A673 (cell line): ENCODE measurements around the gene CCM2L. TPM values are rescaled to one million over a fixed set of nuclear protein-coding genes. Genes with fewer than 3 reads are reported as not detected.

ENCODE experiments used
- BruUV-seq: library from RNA; stranded (reverse); fragments of 400-500 nt; replicated peaks from 2 replicates; lab custom pipeline; 2021; lab: Mats Ljungman, UMichigan
- CTCF ChIA-PET: fragments of 300-600 bp; sonication (Branson Sonifier 250); formaldehyde crosslinking; loops from one replicate; lab custom pipeline; 2022; ENCODE audit warnings: antibody characterized with exemption; lab: Charles Lee
- POLR2A ChIA-PET: fragments of 300-600 bp; sonication (Branson Sonifier 250); formaldehyde crosslinking; loops from one replicate; lab custom pipeline; 2022; ENCODE audit warnings: antibody characterized with exemption; ENCODE audit not compliant: low non-redundant PET; lab: Charles Lee
- DNase-seq: peaks from one replicate; pipeline ENCODE4 v3.0.0-alpha.2; 2015; ENCODE audit warnings: low spot score
- H3K27ac ChIP-seq: fragments of 200-600 bp; sonication (generic); 2 replicates; pipeline ENCODE4 v1.5.1; 2016; ENCODE audit warnings: mixed run types, low read depth, mild to moderate bottlenecking, mixed read lengths, antibody characterized with exemption, low read length; ENCODE audit not compliant: poor library complexity, severe bottlenecking
- H3K27me3 ChIP-seq: fragments of 200-600 bp; sonication (generic); replicated peaks from 2 replicates; pipeline ENCODE4 v1.6.1; 2017; ENCODE audit warnings: mixed run types, low read depth, mild to moderate bottlenecking, mixed read lengths, antibody characterized with exemption, low read length; ENCODE audit not compliant: insufficient read depth, poor library complexity
- H3K36me3 ChIP-seq: fragments of 200-600 bp; sonication (generic); 2 replicates; pipeline ENCODE4 v1.6.1; 2016; ENCODE audit warnings: mixed run types, mild to moderate bottlenecking, mixed read lengths, antibody characterized with exemption, low read length; ENCODE audit not compliant: insufficient read depth, poor library complexity, severe bottlenecking
- H3K4me1 ChIP-seq: fragments of 200-600 bp; sonication (generic); 2 replicates; pipeline ENCODE4 v1.6.1; 2017; ENCODE audit warnings: mixed run types, mild to moderate bottlenecking, mixed read lengths, antibody characterized with exemption, low read length; ENCODE audit not compliant: insufficient read depth, poor library complexity, severe bottlenecking
- H3K4me3 ChIP-seq: fragments of 200-600 bp; sonication (generic); 2 replicates; pipeline ENCODE4 v1.5.1; 2016; ENCODE audit warnings: low read depth, mixed run types, mild to moderate bottlenecking, mixed read lengths, low read length; ENCODE audit not compliant: poor library complexity, severe bottlenecking
- H3K9me3 ChIP-seq: fragments of 200-600 bp; sonication (generic); 2 replicates; pipeline ENCODE4 v1.6.1; 2016; ENCODE audit warnings: mixed run types, low read depth, mild to moderate bottlenecking, mixed read lengths, antibody characterized with exemption, low read length; ENCODE audit not compliant: poor library complexity, severe bottlenecking
- EZH2 ChIP-seq: fragments of 200-600 bp; sonication (generic); IDR thresholded peaks from 2 replicates; pipeline ENCODE4 v1.6.1; 2017; ENCODE audit warnings: borderline replicate concordance, low read depth, mild to moderate bottlenecking, mixed read lengths, antibody characterized with exemption, low read length; ENCODE audit not compliant: poor library complexity, severe bottlenecking
- intact Hi-C: fragments of 100-400 bp; cut with micrococcal nuclease; formaldehyde crosslinking; loops from one replicate; pipeline ENCODE4 v1.10.0; 2022; ENCODE audit not compliant: unreplicated experiment
- total RNA-seq: library from RNA; stranded (reverse); gene quantifications from 2 replicates; pipeline ENCODE4 v1.2.3, GENCODE V29; 2021
- TF ChIP-seq, protein P1 (sequence below): fragments of 300-800, 200-600 bp; sonication (generic); conservative IDR thresholded peaks from 2 replicates; pipeline ENCODE4 v1.5.1; 2017; ENCODE audit warnings: low read depth, mild to moderate bottlenecking, antibody characterized with exemption, low read length, moderate library complexity, mixed read lengths

CCM2L gene
- total RNA-seq, 1 experiment from 2014 or later: not detected

DNA sequence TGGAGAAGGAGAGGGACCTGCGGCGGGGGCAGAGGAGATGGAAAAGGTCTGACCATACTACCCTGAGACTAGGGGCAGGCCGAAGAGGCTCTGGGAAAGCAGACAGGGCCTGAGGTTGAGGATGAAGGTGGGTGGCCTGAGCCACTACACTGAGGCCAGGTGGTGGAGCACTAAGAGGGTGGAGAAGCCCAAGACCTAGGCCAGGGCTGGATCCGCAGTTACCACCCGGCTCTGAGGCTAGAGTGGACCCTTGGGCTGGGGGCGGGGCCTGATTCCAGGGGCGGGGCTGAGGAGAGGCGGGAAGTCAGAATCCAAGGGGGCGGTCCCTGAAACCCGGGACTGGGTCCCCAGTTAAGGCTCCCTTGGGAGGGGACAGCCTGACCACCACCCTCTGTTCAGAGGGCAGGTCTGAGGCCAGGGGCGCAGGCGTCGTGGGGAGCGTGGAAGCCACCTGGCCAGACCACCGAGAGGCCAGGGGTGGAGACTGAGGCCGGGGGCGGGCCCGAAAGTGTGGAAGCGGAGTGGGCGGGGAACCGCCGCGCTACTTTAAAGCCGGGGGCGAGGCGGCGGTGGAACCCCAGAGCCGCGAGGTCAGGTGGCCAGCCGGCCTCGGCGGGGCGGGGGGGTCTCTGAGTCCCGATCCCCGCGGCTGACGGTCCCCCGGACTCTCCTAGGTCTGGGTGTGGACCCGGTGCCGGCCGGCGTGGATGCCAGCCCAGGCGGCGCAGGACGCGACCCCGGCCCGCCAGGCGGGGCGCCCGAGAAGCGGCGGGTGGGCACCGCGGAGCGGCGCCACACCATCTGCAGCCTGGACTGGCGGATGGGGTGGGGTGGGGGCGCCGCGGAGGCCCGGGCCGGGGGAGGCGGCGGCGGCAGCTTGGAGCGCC is 8.3 kb downstream of the CCM2L start:
- DNase-seq: peak; percentile 49
- no peaks in the 10 kb centered on the region for H3K9me3 ChIP-seq

DNA sequence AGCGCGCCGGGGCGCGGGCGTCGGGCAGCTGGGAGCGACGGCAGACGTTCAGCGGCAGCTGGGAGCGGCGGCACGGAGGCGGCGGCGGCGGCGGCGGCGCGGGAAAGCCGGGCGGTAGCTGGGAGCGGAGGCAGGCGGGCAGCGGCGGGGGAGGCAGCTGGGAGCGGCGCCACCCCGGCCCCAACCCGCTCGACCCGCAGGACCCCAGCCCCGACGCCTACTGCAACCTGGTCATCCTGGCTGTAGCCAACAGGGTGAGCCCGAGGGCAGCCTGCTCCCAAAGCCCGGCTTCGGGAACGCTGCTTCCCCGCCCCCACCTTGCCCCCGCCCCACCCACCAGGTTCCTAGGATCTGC is 8.9 kb downstream of the CCM2L start:
- intact Hi-C loops: loop anchor here (5.0 kb wide), 1 partner anchor 57 kb away; no protein-coding TSS in a partner anchor
- DNase-seq: no peak
- Histone ChIP-seq H3K4me3 (peak overlapping the region; percentile 49), H3K4me1 (peaks cover 5% of the 10 kb centered on the region), H3K36me3 (no peaks in the 10 kb centered on the region), H3K27ac (no peak overlapping the region), H3K9me3 (no peaks in the 10 kb centered on the region), H3K27me3 (peaks cover 45% of the 10 kb centered on the region)
- TF ChIP-seq, protein P1, sequence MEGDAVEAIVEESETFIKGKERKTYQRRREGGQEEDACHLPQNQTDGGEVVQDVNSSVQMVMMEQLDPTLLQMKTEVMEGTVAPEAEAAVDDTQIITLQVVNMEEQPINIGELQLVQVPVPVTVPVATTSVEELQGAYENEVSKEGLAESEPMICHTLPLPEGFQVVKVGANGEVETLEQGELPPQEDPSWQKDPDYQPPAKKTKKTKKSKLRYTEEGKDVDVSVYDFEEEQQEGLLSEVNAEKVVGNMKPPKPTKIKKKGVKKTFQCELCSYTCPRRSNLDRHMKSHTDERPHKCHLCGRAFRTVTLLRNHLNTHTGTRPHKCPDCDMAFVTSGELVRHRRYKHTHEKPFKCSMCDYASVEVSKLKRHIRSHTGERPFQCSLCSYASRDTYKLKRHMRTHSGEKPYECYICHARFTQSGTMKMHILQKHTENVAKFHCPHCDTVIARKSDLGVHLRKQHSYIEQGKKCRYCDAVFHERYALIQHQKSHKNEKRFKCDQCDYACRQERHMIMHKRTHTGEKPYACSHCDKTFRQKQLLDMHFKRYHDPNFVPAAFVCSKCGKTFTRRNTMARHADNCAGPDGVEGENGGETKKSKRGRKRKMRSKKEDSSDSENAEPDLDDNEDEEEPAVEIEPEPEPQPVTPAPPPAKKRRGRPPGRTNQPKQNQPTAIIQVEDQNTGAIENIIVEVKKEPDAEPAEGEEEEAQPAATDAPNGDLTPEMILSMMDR: no peak
- TF ChIP-seq EZH2: no peak
- no TSS peak for BruUV-seq
- CTCF ChIA-PET: interaction anchor here (1.0 to 1.2 kb wide), 2 partner anchors 12 to 16 kb away, joined by 3 read pairs; no protein-coding TSS in a partner anchor
- POLR2A ChIA-PET: no interaction called here

More for the DNA sequence above, 8.3 kb downstream of the CCM2L start:
- Histone ChIP-seq H3K36me3 (no peaks in the 10 kb centered on the region), H3K27me3 (peaks cover 45% of the 10 kb centered on the region), H3K4me3 (peak overlapping the region; percentile 49), H3K4me1 (peaks cover 5% of the 10 kb centered on the region), H3K27ac (no peak overlapping the region)
- TF ChIP-seq EZH2: no peak
- TF ChIP-seq, protein P1: peak; percentile 11; the same call in 1 of the 2 replicates
- no TSS peak for BruUV-seq
- ChIA-PET CTCF (interaction anchor here (1.2 kb wide), 1 partner anchor 12 kb away, joined by 3 read pairs; no protein-coding TSS in a partner anchor), POLR2A (no interaction called here)
- intact Hi-C loops: loop anchor here (5.0 kb wide), 1 partner anchor 56 kb away; no protein-coding TSS in a partner anchor

DNA sequence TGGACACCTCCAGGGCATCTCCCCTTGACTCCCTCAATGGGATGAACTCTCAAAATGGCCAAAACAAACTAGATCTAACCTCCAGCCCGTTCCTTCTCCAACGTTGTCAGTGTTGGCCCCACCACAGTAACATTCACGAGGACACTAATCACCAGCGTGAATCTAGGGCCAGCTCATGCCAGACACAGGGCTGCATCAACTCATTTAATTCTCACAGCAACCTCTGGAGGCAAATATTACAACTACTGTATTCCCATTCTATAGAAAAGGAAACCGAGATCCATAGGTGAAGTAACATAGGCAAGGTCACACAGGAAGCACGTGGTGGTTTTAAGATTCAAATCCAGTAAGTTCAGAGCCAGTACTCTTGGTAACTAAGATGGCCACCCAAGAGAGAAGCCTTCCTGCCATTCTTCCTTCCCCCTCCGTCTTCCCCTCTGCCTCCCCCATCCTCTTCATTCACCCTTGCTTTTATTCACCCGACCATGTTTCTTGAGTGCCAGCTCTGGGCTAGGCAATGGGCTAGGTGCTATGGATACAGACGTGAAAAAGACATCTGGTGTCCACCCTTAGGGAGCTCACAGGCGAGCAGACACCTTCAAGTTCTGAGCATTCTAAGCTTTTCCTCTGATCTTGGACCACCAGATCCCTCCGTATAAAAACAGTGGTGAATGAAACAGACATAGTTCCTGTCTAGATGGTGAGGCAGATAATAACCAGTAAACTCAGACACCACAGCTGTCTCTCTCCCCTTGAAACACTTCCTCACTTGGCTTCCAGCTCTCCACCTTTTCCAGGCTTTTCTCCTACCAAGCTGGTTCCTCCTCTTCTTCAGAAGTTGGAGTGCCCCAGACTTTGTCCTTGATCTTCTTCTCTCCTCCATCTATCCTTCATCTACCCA is 9.6 kb downstream of the CCM2L start:
- no peak for DNase-seq
- Histone ChIP-seq H3K27ac (no peak overlapping the region), H3K27me3 (peaks cover 45% of the 10 kb centered on the region), H3K4me3 (peak overlapping the region; percentile 49), H3K36me3 (no peaks in the 10 kb centered on the region), H3K4me1 (peaks cover 5% of the 10 kb centered on the region), H3K9me3 (no peaks in the 10 kb centered on the region)
- intact Hi-C loops: loop anchor here (5.0 kb wide), 1 partner anchor 58 kb away; no protein-coding TSS in a partner anchor
- CTCF ChIA-PET: interaction anchor here (1.0 to 1.2 kb wide), 3 partner anchors 10 to 15 kb away, joined by 3 read pairs; no protein-coding TSS in a partner anchor
- POLR2A ChIA-PET: no interaction called here
- TF ChIP-seq, protein P1: no peak
- TF ChIP-seq EZH2: peak; percentile 19
- no TSS peak for BruUV-seq
